HL-60/S4 (cell line): ENCODE measurements around the gene FASTK.

ENCODE experiments used
- in situ Hi-C: fragments of 300-500 bp; cut with MboI; formaldehyde crosslinking; loops from 2 replicates; pipeline ENCODE4 v1.14.3; 2022; ENCODE audit warnings: low sequenced_read_pairs

FASTK gene

DNA sequence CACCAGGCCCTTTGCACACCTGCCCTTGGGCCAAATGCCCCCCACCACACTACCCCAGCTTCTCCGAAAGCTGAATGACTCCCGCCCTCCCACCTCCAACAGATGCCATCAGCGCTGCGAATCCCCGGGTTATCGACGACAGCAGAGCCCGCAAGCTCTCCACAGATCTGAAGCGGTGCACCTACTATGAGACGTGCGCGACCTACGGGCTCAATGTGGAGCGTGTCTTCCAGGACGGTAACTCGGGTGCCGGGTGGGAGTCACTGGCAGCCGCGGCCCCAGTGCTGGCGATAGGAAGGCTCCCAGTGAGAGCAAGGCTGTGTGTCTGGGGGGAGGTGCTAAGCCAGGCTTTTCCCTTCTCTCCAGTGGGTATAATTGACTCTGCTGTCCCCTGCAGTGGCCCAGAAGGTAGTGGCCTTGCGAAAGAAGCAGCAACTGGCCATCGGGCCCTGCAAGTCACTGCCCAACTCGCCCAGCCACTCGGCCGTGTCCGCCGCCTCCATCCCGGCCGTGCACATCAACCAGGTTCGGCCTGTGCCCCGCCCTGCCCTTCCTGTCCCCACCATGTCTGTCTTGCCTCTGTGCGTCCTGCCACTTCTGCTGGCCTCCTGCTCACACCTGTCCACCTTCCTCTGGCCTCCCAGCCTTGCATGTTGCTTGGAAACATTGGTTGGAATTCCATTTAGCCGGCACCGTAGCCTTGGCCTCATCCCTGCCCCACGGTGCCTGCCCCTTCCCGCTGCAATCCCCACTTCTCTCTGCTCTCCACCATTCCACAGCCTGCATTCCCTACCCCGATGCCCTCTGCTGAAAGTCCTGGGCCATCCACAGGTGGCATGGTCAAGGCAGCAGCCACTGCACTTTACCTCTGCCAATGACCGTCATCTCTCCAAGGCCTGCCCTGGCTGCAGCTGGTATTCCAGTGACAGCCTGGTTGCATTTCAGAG lies 37.8 kb upstream of the FASTK start:
- in situ Hi-C loops = no loop called here

DNA sequence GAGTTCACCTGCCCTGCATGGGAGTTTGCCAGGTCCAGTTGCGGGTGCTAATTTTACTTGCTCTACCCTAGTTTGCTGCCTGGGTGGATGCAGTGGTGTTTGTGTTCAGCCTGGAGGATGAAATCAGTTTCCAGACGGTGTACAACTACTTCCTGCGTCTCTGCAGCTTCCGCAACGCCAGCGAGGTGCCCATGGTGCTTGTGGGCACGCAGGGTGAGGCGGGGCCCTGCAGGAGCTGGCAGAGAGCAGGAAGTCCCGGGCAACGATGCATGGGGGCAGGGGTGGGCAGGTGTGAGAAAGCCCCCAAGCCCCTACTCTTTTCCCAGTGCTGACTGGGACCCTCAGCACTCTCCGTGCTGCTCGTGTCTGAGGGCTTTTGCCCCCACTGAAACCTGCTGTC lies 37.0 kb upstream of the FASTK start:
- in situ Hi-C loops = no loop called here

DNA sequence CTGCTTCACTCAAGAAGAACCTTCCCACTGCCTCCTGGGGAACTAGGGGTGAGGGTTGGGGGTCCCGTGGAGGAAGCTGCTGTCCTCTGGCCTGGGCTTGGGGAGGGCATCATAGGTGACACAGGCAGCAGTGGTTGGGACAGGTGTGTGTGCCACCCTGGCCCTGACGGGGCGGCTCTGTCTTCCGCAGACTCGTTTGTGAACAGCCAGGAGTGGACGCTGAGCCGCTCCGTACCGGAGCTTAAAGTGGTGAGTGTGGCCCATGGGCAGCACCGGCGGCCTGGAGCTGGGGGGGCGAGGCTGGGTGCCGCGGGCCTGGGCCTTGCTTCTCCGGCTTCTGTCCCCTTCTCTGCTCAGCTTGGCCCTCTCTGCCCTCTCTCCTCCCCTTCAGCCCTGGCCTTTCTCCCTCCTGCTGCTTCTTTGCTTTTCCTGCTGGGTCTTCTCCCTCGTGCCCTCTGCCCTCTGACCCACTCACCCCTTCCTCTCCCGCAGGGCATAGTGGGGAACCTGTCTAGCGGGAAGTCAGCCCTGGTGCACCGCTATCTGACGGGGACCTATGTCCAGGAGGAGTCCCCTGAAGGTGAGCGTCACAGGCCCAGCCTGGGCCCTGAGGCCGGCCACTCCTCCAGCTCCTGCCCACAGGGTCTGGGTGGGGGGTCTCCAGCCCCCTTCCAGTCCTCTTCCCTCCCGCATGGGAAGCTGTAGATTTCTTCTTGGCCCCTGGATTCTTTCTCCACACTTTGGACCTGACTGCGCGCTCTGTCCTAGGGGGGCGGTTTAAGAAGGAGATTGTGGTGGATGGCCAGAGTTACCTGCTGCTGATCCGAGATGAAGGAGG lies 36.2 kb upstream of the FASTK start:
- in situ Hi-C loops = no loop called here

DNA sequence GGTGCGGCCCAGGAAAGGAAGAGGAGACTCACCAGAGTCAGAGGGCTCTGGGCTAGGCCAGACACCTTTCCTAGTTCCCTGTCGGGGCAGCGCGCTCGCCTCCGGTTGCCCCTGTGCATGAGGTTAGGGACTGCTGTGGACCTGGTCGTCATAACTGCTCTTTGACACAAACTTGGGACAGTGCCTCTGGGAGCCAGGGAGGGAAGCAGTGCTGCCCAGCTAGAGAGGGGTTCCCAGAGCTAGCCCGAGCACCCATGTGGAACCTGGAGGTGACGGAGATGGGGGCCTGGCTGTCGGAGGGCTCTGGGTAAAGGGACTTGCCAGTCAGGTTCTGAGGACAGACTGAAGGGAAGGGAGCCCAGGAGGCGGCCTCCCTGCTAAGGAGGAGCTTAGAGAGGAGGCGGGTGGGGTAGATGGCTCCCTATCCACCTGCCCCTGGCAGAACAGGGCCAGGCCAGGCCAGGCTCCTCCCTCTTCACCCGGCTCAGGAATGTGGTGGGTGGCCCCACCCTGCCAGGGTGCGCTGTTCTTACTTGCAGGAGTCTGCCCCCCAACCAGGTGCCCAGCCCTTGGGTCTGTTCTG lies 35.3 kb upstream of the FASTK start:
- in situ Hi-C loops = no loop called here

DNA sequence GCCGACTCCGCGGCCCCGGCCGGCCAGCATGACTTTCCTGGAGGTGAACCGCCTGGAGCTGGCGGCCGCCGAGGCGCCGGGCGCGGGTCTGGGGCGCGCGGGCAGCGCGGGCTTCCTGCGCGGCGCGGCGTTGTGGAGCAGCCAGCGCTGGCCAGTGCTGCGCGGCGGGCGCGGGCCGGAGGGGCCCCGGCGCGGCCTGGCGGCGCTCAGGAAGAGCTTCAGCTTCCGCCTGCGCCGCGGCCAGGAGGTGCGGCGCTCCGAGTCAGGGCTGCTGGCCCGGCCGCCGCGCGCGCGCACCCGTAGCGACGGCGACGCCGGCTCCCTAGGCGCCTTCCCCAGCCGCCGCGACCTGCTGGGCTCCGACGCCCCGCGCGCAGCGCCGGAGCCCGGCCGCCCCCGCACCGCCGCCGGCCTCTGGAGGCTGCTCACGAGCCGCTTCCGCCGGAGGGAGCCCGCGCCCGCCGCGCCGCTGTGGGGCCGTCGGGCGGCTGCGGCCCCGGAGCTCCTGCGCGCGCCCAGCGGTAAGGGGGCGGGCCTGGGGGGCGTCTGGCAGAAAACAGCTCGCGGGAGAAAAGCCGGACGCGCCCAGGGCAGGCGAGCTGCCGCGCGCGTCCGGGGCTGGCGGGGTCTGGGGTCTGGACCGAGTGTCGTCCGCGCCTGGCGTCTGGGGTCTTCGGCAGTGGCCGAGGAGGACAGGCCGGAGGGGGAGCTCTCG lies 34.7 kb upstream of the FASTK start:
- in situ Hi-C loops = no loop called here

DNA sequence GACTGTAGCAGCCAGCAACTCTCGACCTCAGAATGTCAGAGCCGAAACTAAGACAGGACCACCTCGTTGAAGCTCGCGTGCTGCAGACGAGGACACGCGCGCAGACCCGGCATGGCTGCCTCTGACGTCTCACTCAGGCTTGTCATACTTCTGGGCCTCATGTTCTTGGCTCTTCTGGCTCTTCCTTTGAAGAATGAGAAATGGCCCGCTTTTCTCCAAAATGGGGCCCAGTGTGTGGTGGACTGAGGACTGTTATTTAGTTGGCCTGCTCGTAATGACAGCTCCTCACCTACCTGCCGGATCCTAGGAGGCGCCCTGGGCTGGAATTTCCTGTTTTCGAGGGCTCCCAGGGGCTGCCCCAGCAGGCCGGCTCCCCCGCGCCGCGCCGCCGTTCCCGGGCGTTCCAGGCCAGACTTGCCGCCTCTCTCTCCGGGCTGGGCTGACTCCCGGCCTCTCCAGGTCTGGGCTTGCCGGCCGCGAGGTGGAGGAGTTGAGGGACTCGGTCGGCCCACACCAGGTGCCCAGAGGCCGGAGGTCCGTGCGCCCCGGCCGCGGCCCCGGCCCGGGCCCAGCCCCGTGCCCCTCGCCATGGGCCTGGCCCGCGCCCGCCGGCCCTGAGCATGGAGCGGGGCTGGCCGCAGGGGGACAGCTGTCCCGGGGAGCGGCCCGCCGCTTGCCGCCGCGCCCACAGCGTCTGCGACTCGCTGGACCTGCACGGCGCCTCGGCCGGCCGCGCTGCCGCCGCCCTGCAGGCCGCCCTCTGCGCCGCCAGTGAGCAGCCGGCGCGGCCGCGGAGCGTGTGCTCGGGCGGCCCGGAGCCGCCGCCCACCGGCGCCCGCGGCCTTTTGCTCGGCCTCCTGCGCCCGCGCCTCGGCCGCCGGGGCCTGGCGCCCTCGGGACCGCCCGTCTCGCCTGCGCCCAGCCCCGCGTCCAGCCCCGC lies 33.8 kb upstream of the FASTK start:
- in situ Hi-C loops = no loop called here

DNA sequence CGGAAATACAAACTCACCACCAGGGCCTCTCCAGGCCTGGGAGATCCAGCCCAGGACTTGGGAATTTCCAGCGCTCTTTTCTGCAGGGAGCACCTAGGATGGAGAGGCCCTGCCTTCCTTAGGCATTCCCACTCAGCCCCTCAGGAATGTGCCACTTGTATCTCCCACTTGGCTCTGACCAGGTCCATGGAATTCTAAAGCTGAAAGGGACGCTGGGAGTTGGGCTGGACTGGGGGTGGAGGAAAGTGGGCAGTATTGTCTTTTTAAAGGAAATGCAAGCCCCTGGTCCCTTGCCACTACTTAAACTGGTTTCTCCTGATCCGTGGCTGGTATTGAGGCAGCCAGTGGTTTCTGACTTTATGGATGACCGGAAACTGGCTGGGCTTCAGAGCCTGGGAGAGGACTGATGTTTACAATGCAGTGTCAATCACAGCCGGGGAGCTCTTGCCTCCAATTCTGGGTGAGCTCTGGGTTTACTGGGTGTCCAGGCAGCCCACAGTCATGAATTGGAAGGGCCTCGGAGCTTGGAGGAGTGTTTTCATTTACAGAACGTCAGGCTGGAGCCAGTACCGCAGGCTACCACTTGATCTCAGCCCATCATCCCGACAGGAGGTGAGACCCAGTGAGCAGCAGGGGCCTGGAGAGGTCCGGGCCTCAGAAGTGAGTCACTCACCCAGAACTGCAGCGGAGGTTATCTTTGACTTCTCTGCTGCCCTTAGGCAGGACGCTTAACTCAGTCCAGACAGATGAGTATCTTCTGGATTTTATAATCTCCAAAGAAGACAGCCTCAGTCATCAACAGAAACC lies 32.9 kb upstream of the FASTK start:
- in situ Hi-C loops = no loop called here

DNA sequence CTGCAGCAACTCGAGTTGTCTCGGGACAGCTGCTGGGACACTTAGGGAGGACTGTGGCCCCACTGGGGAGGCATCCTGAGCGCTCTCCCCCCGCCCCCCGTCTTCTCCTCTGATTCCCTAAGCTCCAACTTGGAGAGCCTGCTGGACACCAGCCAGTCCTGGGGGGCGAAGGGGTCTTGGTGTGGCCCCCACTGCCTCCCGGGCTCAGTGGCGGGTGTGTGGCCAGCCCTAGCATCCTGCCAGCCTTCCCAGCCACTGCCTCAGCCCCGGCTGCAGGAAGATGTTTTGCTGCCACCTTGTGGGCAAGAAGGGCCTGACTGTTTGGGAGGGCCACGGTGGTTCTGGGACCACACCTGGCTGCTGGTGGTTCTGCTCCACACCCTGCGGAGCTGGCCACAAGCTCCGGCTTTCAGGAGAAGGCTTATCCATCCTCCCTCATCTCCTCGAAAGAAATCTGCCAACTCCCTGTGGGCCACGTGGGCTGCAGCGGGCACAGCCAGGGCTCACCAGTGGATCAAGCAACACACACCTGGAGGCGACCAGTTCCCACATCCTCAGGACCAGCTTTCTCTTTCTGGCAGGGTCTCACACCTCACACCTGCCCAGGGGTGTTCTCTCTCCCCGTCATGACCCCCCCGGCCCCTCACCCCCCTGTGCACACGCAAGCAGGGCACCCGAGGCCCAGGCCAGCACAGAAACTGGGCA lies 30.5 kb upstream of the FASTK start:
- in situ Hi-C loops = no loop called here

DNA sequence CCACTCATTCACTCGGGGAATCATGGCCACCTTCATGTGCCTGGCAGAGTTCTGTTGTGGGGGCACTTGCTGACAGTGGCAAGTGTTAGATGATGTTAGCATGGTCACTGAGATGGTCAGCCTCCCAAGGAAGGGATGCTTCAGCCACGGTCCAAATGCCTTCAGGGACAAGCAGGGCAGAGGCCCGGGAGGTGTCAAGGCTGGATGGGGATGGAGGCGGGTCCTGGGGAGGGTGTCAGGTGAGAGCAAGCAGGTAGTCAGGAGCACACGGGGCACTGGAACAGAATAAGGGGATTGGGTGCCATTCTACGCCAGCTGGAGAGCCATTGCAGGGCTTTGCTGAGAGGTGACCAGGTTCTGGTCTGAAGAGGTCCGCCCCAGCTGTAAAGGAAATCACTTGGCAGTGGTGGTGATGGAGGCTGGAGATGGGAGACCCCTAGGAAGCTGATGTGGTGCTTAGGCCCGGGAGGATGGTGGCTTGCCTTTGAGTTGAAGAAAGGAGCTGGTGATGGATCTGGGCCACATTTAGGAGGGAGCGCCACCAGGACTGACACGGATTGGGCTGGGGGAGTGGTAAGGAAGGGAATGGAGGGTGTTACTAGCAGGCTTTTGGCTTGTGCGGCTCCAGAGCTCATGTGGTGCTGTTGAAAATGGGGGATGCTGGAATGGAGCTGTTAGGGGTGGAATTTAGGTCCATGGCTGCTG lies 29.8 kb upstream of the FASTK start:
- in situ Hi-C loops = no loop called here

DNA sequence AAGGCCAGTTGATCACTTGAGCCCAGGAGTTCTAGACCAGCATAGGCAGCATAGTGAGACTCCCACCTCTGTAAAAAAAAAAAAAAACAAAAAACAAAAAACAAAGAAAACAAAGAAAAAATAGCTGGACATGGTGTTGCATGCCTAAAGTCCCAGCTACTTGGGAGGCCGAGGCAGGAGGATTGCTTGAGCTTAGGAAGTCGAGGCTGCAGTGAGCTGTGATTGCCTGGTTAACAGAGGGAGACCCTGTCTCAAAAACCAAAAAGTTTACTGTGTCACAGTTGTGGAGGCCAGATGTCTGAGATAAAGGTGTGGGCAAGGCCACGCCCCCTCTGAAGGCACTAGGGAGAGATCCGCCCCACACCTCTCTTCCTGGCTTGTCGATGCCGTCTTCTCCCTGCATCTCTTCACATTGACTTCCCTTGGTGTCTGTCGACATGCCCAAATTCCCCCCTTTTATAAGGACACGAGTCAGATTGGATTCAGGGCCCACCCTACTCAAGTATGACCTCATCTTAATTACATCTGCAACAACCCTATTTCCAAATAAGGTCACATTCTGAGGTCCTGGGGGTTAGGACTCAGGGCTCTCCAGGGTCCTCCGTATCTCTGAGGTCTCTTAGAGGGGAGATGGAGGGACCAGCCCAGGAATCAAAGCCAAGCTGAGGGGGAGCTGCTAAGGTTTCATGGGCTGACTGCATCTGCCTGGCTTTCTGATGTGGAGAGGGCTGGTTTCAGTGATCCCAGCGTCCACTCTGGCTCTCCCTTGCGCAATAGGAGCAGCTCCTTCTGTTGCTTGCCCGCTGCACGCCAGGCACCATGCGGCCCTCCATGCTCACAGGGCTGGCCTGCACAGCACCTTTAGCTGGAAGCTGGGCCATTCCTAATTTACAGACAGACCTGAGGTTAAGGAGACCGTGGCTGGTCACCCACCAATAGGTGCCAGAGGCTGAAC lies 28.8 kb upstream of the FASTK start:
- in situ Hi-C loops = no loop called here

DNA sequence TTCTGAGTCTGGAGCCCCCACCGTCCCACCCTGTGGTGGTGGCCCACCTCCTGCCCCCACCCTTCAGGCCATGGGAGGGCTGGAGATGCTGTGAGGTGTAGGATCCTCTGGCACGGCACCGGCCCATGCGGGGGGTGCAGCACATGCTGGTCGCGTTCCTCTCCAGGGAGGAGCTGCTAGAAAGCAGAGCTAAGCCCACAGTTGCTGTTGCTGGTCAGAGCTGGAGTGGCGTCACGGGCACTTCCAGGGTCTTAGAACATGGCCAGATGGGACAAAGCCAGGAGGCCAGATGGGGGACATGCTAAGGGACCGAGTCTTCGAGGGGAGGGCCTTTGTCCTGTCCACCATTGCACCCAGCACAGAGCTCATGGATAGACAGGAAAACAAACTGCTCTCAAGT lies 27.3 kb upstream of the FASTK start:
- in situ Hi-C loops = no loop called here

DNA sequence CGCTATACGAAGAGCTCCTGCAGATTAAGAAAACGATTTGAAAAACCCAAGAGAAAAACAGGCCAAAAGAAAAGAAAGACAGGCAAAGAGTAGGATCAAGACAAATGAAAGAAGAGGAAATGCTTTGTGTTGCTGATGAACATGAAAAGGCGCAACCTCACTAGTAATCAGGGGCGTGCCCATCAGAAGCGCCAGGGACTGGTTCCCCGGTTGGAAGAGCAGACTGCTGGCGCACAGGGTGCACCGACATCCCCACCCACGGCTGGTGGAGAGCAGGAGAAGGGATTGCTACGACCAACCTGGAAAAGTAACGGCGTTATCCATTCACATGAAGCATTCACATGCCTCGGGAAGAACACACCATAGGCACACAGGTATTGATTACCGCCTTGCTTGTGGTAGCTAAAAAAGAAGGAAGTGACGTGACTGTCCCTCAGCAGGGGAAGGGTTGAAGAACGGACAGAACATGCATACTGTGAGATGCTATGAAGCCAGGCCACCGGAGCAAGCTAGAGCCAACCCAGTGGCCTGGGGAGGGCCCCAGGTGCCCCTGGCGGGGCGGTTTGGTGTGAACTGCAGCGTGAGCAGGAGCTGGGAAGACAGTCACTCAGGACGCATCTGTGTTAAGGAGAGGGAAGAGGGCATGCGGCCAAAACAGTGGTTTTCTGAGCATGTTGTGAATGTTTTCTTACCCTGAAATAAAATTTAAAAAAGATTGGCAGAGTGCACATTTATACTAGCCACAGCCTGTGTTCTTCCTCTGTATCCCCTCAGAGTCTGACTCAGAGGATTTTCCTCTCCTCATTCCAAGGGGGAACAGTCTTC lies 24.0 kb upstream of the FASTK start:
- in situ Hi-C loops = no loop called here

DNA sequence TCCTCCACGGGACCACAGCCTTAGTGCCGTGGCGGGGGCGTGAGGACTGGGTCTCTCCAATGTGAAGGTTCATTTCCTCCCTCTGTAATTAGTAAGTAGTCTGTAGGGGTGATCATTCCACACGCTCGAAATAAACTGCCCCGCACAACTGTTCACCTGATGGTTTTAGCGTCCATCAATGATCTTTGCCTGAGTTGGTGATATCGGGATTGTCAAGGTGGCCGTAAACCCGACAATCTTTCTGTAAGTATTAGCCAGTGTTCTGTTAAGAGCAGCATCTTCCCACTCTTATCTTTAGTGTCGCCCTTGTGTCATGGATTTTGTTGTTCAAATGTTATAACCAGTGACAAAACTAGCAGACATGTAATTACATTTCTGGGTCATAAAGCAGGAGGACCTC lies 23.4 kb upstream of the FASTK start:
- in situ Hi-C loops = no loop called here

DNA sequence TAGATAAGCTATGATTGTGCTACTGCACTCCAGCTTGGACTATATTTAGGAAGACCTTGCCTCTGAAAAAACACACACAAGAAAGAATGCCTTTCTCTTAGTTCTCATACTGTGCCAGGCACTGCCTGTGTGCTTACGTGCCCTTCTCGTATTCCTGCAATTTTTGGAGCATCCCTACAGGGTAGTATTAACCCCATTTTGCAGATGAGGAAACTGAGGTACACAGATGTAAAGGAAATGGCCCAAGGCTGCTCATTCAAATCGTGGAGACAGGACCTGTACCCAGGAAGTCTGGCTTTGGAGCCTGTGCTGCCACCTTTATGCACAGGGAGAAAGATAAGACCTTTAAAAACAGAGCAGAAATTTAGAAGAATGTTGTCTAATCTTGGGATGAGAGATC lies 22.4 kb upstream of the FASTK start:
- in situ Hi-C loops = no loop called here

DNA sequence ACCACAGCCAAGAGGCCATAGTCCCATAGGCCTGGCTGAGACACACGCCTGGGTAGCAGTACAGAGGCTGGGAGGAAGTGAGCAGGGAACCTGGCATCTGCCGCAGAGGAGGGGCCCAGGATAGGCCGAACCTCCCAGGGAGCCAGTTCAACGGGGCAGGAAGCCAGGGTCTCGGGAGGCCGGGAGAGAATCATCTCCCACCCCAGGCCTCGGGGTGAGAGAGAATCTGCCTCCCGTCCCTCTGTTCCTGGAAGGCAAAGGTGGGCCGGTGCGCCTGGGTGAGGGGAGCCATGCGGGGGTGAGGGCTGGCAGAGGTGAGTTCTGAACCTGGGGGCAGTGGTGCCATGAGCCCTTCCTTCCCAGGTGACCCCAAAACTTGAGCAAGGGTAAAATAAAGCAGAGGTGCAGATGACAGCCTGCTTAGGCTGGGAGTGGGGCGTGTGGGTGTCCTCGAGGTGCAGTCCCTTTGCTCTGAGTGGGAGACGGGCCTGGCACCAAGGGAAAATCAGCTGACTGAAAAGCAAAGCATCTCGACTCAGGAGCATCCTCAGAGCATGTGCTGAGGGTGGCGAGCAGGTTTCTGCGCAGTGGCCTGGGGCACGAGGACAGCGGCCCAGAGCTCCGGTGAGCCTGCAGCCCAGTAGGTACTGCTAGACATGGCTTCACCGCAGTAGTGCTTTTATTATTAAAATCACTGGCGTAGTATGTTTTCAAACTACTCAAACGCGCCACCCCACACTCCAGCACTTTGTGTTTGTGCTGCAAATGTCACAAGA lies 21.2 kb upstream of the FASTK start:
- in situ Hi-C loops = no loop called here
